GM21737 (cell line): ENCODE results near the gene SAMD10.
"Not testable (repeated sequence)": the region's sequence is repeated elsewhere in the genome, so short reads cannot be mapped to it uniquely, and the experiment has no call there.

Experiments
- ATAC-seq: cut with Tn5 transposase; IDR thresholded peaks from one replicate; pipeline ENCODE4 v1.9.1; 2021; ENCODE audit warnings: mild to moderate bottlenecking, moderate library complexity; ENCODE audit not compliant: unreplicated experiment

SAMD10 gene

GRCh38 chr20:63979557-63980316 lies at the start of gene SAMD10:
Gene SAMD10 (minus strand): TSS chr20:63979642. CDS start chr20:63979467, 175 bp downstream.
- peak; percentile 36 for ATAC-seq

DNA sequence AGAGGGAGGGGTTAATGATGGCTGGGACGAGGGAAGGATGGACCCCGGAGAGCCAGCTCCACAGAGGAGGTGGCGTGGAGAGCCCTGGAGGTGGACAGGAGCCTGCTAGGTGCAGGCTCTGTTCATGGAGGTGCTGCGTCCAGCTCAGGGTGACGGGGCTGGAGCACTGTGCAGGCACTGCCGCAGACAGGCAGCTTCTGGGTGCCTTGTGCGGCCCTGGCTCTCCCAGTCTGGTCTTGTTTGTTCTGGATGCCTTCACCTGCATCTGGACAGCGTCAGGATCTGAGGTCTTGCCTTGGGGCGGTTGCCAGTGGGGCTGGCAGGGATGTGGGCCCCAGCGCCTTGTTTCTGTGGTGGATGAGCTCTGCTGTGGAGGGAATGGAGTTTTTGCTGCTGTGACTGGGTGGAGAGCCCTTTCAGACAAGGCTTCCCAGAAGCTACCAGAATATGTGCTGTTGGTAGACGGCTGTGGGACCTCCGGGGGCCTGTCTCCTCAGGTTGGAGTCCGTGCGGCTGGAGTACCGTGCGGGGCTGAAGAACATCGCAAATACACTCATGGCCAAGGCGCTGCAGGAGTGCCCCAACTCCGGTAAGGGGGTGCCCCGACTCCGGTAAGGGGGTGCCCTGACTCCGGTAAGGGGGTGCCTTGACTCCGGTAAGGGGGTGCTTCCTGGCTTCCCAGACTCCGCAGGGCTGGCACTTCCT lies 48.7 kb upstream of the SAMD10 start:
- no peak for ATAC-seq

- ATAC-seq: no peak
These were observed 46.5 kb upstream of the SAMD10 start for GRCh38 chr20:64025826-64026412.

DNA sequence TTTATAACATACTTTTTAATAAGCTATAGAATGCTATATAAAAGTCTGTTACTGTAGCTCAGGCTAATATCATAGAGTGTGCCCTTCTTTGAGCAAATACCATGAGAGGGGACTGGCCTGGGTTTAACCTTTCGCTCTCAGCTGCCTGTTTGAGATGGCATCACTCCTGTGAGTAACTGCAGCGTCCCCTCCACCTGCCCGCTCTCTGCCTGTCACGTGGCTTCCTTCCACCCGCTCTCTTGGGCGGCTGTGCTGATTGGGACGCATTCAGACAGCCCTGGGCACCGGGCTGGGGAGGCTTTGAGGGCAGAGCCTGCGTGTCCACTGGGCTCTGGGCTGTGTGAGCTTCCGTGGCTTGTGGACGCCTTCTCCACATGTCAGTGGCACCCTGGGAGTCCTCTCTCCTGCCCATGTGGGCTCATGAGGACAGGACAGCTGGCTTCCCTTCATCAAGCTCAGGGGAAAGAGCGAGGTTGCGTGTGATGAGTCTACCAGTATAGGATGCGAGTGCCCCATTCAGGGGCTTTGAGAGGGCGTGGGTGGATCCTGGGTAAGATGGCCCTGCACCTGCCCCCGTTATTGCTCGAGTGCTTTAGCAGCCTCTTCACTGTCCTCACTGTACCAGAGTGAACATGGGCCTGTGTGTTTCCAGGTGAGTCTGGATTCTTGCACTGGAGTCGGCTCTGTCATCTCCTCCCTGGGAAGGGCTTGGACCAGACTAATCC lies 45.8 kb upstream of the SAMD10 start:
- no peak for ATAC-seq

DNA sequence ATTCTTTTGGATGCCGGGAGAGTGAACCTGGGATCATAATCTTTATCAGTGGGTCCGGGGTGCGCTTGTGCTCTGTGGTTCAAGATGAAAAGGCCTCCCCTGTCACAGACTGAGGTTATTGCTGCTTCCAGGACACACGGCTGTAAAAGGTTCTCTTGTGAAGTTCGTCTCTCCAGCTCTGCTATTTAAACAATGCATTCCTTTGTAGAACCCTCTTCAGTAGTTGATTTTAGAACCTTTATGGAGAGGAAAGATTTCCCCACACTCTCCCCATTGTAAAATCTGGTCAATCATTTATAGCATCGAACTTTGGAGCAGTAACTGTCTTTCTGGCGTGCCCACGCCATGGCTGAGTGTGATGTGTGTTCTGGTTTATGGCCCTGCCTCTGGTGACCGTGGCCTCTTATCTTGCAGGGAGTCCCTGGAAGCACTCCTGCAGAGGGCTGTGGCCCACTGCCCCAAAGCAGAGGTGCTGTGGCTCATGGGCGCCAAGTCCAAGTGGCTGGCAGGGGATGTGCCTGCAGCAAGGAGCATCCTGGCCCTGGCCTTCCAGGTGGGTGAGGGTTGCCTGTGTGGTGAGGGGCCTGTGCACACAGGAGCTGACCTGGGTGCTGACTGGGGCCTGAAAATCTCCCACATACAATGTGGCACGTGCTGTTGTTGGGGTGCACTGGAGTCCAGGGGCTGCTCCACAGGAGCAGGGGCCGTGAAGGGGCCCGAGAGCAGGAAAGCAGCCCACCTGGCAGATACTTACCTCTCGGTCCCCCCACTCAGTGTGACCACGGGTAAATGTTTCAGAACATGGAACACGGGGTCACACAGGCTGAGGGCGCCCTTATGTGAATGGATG lies 44.9 kb upstream of the SAMD10 start:
- ATAC-seq: no peak

DNA sequence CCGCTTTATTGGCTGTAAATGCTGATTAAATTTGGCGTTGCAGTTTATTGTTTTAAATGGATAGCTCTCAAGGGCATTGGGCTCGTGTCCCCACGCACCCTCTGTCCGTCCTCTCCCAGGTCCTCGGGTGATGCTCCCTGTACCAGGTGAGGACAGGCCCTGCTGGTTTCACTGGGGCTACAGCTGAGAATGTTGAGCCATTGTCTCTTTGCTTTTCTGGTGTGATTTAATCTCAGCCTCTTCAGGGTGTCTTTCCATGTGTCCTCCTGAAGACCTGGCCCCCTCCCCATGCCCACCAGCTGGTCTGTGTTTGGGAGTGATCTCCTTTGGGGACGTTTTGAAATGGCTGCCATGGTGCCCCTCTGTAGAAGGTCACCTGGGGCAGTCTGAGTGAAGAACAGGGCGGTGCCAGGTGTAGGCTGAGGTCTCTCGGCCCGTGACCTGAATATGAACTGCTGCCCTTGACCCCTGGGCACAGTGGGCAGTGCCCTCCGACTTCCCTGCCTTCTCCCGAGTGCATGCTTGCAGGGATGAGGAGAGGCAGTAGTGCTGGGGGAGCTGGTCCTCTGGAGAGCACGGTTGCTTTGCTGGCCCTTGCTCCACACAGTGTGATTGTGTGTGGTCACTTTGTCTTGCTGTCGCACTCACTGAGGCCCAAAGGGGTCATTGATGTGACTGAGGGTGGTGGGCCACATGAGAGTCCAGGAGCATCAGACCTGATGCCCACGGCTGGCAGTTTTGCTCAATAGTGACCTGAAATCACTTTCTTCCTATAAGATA lies 44.1 kb upstream of the SAMD10 start:
- no peak for ATAC-seq

GRCh38 chr20:64022671-64023360 lies 43.4 kb upstream of the SAMD10 start:
- ATAC-seq: no peak

DNA sequence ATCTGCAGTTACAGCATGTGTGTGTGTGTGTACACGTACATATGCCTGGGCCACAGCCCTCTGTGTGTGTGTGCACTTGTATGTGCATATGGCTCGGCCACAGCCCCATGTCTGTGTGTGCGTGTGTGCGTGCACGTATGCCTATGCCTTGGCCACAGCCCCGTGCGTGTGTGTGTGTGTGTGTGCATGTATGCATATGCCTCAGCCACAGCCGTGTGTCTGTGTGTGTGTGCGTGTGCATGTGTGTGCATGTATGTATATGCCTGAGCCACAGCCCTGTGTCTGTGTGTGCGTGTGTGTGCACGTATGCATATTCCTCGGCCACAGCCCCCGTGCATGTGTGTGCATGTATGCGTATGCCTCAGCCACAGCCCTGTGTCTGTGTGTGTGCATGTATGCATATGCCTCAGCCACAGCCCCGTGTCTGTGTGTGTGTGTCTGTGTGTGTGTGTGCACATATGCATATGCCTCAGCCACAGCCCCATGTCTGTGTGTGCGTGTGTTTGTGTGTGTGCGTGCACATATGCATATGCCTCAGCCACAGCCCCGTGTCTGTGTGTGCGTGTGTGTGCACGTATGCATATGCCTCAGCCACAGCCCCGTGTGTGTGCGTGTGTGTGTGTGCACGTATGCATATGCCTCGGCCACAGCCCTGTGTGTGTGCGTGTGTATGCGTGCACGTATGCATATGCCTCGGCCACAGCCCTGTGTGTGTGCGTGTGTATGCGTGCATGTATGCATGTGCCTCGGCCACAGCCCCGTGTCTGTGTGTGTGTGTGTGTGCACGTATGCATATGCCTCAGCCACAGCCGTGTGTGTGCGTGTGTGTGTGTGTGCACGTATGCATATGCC lies 41.9 kb upstream of the SAMD10 start:
- no peak for ATAC-seq

DNA sequence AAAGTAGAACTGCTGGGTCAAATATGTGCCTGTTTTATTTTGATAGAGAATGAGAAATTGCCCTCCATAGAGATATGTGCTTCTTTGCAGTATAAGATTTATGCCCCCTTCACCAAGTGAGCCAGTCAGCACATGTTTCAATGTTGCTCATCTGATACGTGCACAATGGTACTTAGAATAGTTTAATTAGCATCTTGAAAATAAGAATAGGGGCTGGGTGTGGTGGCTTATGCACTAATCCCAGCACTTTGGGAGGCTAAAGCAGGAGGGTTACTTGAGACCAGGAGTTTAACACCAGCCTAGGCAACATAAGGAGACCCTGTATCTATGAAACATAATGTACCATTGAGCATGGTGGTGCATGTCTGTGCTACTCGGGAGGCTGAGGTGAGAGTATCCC lies 36.2 kb upstream of the SAMD10 start:
- no peak for ATAC-seq

- not testable (repeated sequence) for ATAC-seq
These were observed 33.1 kb upstream of the SAMD10 start for GRCh38 chr20:64012385-64013154.

DNA sequence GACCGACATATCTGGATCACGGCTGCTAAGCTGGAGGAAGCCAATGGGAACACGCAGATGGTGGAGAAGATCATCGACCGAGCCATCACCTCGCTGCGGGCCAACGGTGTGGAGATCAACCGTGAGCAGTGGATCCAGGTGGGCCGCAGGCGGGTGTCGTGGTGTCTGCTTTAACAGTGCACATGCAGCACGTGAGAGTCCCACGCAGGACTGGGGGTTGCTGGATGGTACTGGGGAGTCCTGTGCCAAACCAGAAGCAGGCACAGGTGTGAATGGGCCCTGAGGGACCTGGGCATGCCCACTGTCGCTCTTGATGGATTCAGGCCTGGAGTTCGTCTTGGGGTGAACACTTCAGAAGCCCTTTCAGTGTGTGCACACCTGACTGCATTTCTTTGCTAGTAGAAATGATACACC lies 31.9 kb upstream of the SAMD10 start:
- ATAC-seq: no peak

GRCh38 chr20:64010711-64011237 lies 31.3 kb upstream of the SAMD10 start:
- no peak for ATAC-seq

DNA sequence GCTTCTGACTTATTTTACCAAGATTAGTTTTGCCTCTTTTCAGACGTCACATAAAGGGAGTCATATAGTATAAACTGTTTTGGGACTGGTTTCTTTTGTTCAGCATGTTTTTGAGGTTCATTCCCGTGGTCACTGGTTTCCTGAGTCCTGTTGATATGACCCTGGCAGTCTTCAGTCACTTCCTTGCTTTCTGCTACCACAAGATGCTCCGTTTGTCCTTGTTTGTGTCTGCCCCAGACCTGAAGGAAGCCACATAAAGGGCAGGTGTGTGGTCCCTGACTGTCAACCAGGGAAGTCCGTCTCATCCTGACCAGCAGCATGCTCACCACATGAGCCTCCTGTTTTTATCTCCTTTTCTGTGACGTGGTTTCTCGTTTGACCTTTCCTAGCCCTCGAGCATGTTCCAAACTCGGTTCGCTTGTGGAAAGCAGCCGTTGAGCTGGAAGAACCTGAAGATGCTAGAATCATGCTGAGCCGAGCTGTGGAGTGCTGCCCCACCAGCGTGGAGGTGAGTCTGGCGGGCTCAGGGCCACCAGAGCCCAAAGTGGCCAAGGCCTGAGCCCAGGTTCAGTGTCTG lies 30.5 kb upstream of the SAMD10 start:
- ATAC-seq: no peak

DNA sequence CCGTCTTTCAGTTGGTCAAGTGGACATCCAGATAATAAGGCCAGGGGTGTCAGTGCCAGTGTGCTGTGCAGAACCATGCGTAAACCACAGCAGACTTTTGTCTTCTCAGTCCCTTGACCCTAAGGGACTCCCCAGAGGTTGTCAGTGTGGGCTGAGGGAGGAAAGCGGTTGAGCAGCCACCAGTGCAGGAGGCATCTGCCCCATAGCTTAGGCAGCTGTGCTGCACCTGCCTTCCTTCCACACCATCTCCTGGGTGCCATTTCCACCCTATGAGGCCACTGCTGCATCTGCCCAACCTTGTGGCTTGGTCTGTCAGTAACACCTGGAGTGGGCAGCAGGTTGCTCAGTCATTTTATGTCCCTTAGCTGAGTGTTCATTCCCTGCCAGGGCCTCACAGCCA lies 27.5 kb upstream of the SAMD10 start:
- no peak for ATAC-seq

GRCh38 chr20:64006490-64006889 lies 27.0 kb upstream of the SAMD10 start:
- no peak for ATAC-seq

DNA sequence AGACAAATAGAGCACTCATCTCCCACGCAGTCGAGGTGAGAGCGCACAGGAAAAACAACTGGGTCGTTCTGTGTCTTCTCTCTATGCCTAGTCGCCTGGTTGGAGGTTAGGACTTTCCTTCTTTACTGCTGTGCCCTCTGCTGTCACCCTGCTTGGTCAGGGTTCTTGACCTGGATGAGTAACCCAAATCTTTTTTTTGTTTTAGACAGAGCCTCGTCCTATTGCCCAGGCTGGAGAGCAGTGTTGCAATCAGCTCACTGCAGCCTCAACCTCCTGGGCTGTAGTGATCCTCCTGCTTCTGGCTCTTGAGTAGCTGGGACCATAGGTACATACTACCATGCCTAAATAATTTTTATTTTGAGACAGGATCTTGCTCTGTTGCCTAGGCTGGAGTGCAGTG lies 26.0 kb upstream of the SAMD10 start:
- no peak for ATAC-seq
